ENCODE data around the gene CMTM4.
A peak's percentile ranks its signal among the peaks of the same experiment; 100 is the strongest.
"Not testable (repeated sequence)": the region's sequence is repeated elsewhere in the genome, so short reads cannot be mapped to it uniquely, and the experiment has no call there.

CMTM4 gene

DNA sequence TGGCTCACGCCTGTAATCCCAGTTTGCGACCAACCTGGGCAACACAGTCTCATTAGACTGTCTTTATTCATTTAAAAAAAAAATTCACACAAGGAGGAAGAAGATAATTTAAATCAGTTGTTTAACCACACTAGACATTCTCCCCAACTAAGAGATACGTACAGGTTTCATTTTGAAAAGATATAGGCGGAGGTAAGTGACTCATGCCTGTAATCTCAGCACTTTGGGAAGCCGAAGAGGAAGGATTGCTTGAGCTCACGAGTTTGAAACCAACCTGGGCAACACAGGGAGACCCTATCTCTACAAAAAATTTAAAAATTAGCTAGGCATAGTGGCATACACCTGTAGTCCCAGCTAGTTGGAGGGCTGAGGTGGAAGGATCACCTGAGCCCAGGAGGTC lies 5.3 kb downstream of the CMTM4 start:
- no peak for TF ChIP-seq CTCF (IDR thresholded peaks at IDR 0.05; ENCODE audit: low read depth, low read length)
- DNase-seq (ENCODE audit: low read depth, low spot score): no peak
- H3K4me3 ChIP-seq (ENCODE audit: low read depth, low read length): no peak overlapping the region
- in situ Hi-C loops (cut with HindIII; ENCODE audit: low sequenced_read_pairs): no loop called here

DNA sequence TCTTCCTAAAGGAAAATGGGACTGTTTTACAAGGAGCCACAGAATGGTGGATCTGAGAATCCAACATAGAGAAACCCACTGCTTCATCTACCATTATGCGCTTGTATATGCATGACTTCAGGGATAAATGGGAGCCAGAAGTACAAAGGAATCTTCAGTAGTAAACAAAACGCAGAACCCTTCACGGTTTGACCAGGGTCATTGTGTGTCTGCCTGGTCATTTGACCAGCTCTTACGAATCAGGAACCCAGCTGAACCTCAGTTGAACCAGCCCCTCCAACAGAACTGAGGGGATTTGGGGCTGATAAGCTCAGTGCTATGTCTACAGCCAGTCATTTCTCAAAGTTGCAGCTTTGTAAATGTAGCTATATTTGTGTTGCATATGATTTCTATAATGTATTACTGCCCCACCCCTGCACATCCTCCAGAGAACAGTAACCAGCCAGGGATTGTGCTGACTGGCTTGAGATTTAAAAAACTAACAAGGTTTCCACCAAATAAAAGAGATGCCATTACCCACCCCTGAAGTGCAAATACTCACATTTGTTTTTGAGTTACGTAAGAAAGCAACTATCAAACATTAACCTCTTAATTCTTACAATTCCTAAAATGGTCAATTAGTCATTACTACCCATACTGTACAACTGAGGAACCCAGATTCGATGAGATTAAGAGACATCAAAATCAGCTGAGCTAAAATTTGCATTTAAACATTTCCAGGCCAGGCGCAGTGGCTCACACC lies 6.3 kb downstream of the CMTM4 start:
- TF ChIP-seq CTCF (IDR thresholded peaks at IDR 0.05; ENCODE audit: low read depth, low read length): no peak
- no peak for DNase-seq (ENCODE audit: low read depth, low spot score)
- H3K4me3 ChIP-seq (ENCODE audit: low read depth, low read length): no peak overlapping the region
- in situ Hi-C loops (cut with HindIII; ENCODE audit: low sequenced_read_pairs): no loop called here

DNA sequence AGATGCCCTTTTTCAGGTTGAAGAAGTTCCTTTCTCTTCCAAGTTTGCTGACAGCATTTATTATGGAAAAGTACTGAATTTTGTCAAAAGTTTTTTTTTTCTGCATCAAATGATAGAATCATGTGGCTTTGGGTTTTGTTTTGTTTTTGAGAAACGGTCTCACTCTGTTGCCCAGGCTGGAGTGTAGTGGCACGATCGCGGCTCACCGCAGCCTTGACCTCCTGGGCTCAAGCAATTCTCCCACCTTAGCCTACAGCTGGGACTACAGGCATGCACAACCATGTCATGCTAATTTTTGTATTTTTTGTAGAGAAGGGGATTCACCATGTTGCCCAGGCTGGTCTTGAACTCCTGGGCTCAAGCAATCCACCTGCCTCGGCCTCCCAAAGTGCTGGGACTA lies 7.3 kb downstream of the CMTM4 start:
- in situ Hi-C loops (cut with HindIII; ENCODE audit: low sequenced_read_pairs): no loop called here
- DNase-seq (ENCODE audit: low read depth, low spot score): no peak
- H3K4me3 ChIP-seq (ENCODE audit: low read depth, low read length): no peak overlapping the region
- no peak for TF ChIP-seq CTCF (IDR thresholded peaks at IDR 0.05; ENCODE audit: low read depth, low read length)

GRCh38 chr16:66687906-66688625 lies 8.5 kb downstream of the CMTM4 start:
- TF ChIP-seq CTCF (IDR thresholded peaks at IDR 0.05; ENCODE audit: low read depth, low read length): no peak
- DNase-seq (ENCODE audit: low read depth, low spot score): no peak
- H3K4me3 ChIP-seq (ENCODE audit: low read depth, low read length): no peak overlapping the region
- in situ Hi-C loops (cut with HindIII; ENCODE audit: low sequenced_read_pairs): no loop called here

GRCh38 chr16:66685501-66686115 lies 10.9 kb downstream of the CMTM4 start:
- in situ Hi-C loops (cut with HindIII; ENCODE audit: low sequenced_read_pairs); H3K4me3 ChIP-seq (ENCODE audit: low read depth, low read length); DNase-seq (ENCODE audit: low read depth, low spot score): not testable (repeated sequence)

GRCh38 chr16:66682271-66682670 lies 14.3 kb downstream of the CMTM4 start:
- no peak overlapping the region for H3K4me3 ChIP-seq (ENCODE audit: low read depth, low read length)
- peak; percentile 61 for DNase-seq (ENCODE audit: low read depth, low spot score)
- in situ Hi-C loops (cut with HindIII; ENCODE audit: low sequenced_read_pairs): no loop called here
- TF ChIP-seq CTCF (IDR thresholded peaks at IDR 0.05; ENCODE audit: low read depth, low read length): no peak

DNA sequence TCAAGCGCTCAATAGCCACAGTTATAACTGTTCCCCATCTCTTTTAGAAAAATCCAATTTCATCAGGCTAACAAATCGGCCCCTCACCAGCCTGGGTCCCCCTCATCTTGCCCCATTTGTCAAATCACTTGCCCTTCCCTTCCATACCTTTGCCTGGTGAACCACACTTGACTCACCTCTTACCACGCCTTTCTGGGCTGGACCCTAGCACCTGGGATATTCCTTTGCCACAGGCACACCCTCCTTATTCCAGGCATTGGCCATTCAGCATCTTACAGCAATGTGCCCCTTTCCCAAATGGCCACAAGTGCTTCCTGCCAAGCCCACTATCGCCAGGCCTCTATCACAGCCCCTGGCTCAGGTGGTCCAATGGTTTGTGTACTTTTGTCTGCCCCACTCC lies 14.9 kb downstream of the CMTM4 start:
- no peak overlapping the region for H3K4me3 ChIP-seq (ENCODE audit: low read depth, low read length)
- TF ChIP-seq CTCF (IDR thresholded peaks at IDR 0.05; ENCODE audit: low read depth, low read length): no peak
- in situ Hi-C loops (cut with HindIII; ENCODE audit: low sequenced_read_pairs): no loop called here
- DNase-seq (ENCODE audit: low read depth, low spot score): no peak
